GM12801 (cell line): ENCODE data around the gene MKX.

Source experiments
- TF ChIP-seq, protein P1 (sequence below): IDR thresholded peaks from one replicate; pipeline ENCODE4 v1.5.1; 2011; ENCODE audit warnings: control low read depth; ENCODE audit not compliant: insufficient read length; ENCODE audit errors: extremely low read depth

The MKX gene

DNA sequence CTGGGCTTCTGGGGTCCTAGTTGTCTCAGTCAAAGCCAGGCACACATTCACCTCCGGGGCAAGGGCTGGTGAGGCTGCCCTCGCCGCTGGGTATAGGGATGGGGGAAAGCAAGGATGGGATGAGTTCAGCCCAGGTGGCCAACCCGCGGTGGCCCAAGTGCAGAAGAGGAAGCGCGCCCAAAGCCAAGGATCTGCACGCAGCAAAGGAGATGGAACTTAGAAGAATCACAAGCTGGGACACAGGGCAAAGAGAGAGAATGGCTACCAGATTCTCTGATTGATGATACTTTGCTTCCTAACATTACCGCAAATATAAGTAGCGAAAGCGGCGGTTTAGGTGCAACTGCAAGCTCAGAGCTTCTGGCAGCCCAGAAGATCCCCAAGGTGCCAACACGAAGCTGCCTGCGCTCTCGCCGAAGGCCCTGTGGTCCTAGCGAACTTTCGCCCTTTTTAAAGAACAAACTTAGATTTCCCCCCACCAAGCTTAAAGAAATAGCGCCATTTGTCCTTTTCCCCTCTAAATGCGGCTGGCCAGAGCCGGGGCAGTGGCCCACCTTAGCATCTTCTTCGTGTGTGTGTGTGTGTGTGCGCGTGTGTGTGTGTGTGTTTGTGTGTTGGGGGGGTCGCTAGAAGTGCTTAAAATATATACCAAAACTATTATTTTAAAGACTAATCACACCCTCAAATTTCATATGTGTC is 927 bp upstream of the MKX start:
- TF ChIP-seq, protein P1, sequence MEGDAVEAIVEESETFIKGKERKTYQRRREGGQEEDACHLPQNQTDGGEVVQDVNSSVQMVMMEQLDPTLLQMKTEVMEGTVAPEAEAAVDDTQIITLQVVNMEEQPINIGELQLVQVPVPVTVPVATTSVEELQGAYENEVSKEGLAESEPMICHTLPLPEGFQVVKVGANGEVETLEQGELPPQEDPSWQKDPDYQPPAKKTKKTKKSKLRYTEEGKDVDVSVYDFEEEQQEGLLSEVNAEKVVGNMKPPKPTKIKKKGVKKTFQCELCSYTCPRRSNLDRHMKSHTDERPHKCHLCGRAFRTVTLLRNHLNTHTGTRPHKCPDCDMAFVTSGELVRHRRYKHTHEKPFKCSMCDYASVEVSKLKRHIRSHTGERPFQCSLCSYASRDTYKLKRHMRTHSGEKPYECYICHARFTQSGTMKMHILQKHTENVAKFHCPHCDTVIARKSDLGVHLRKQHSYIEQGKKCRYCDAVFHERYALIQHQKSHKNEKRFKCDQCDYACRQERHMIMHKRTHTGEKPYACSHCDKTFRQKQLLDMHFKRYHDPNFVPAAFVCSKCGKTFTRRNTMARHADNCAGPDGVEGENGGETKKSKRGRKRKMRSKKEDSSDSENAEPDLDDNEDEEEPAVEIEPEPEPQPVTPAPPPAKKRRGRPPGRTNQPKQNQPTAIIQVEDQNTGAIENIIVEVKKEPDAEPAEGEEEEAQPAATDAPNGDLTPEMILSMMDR, result no peak

DNA sequence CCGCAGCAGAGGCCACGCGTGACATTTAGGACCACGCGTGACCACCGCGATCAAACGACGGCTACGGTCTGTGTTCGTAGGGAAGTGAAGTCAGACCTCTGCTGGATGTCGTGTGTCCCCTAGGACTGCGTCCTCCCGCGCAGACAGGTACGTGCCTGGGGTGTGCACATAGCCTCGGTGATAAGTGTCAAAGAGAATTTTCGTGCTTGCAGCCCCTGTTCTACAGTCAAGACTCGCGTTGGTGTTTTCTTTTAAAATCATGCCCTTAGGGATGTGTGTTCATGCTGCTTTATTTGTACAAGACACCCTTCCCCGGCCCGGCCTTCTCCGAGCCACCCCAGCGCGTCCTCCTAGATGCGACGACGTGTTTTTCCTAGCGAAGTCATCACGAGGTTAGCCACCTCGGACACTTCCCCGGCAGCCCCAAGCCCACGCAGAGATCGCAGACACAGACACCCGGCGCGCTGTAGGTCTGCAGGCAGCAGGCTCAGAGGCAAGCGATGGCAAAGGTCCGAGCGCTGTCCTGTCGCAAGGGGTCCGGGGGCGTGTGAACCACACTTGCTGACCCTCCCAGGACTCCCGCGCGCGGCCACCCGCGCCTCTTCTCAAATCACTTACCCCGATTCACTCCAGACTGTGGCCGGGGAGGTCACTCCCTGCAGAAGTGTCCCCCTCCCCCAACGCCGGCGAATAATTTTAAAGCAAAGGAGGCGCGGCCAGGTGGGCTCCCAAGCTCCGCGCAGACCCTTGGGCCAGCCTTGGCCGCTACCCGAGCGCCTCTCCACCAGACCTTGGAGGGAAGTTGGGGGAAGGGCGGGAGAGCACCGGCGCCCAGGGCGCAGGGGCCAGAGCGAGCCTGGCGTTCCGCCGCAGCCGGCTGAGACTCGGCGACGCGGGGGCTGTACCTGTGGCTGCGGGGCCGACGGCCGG is 552 bp downstream of the MKX start:
- TF ChIP-seq, protein P1, result no peak

DNA sequence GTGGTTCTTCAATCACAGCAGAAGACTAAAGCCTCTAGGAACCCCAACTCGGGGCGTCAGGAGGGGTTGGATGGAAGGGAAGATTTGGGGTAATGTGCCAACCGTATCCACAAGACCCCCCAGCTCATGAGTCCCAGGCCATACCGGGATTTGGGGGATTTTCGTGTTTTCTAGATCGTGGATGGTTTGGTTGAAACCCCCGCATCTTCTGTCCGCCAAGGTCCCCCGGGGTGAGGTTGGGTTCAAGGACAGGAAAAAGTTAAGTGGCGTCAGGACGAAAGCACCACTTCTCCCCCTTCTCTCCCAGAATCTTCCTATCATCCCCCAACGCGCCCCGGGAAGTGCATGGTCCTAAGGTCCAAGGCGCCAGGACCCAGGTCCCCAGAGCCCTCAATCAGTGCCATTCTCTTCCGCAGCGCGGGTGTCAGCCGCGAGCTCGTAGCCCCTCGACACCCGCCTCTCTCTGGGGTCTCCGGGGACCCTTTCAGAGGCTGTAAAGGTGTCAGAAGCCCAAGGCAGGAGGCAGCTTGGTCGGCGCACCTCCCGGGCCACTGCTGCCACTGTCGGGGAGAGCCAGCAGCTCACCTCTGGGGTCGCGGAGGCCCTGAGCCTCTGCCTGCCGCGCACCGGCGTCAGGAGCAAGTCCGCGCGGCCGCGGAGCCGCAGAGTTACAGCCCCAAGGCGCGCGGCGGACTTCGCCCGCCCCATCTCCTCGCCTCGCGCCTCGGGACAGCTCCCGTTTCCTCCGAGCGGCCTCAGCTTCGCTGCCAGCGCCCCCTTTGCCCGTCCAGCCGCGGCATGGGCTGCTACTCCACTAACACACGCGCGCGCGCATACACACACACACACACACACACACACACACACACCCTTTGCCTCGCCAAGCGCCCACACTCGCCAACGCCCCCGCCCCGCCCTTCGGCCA is 1.5 kb downstream of the MKX start:
- TF ChIP-seq, protein P1, result no peak

DNA sequence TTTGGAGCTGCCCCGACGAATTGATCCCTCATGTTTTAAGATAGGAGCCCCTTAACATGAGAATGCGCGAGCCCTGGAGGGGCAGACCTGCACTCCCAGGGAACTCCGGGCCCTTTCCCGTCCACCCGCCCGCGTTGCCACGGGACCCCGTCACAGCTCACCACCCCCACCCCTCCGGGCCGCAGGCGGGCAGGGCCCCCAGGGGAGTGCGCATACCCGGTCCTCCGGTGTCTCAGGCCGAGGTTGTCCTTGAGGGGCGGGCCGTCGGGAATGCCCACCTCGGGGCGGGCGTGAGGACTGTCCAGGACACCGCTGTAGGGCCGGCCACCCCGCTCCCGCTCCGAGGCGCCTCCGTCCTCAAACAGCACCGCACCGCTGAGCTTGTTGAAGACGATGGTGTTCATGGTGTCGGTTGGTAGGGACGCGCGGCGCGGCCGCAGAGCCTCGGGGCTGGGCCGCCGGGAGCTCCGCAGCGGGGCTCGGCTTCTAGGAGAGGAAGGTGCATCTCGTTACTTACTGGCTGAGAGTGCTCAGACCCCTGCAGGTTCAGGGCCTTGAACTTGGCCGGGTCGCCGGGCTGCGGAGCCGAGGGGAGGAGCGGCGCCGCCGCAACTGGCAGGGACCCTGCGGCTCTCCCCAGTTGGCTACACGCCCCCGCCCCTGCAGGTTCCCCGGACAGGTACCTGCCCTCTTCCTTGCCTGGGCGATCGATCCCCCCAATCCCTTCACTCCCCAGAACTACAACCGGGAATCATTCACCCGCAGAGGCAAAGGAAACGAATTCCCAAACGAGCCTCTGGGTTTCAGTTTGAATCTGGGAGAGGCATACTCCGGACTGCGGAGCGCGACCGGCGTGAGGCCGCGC is 2.4 kb downstream of the MKX start:
- TF ChIP-seq, protein P1, result no peak

DNA sequence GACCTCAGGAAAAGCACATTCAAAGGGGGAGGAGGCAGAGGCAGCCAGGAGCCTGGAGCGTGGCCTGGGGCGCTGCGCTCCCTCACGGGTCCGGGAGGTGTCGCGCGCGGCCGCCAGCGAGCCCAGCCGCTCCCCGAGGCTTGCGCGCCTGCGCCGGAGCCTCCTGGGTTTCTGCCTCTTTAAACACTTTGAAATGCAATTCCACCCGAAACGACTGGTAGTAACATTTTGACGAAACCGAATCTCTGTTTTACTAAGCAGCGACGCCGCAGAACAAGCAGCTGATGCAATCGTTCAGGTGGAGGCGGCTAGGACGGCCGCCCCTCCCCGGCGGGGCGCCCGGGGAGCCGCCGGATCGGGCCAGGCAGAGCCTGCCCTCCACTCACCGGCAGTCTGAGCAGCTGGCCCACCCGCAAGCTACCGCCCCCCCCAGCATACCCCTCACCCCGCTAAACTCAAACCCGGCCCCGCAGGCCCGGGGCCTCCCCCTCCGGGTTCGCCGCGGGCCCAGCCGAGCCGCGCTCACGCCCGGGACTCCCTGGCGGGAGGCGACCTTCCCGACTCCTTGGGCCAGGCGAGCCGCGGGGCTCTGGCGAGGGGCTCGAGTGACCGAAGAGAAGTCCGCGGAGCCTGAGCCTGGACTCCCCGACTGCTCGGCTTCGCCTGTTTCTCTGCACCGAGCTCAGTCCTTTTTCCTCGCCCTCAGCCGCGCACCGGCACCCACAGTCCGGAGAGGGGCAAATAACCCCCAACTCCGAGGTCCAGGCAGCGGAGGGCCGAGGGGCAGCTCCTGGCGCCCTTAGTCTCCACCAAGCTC is 3.2 kb downstream of the MKX start:
- TF ChIP-seq, protein P1, result no peak
